Caki2 (cell line): ENCODE data around the gene FAM20B. TPM values are rescaled to one million over a fixed set of nuclear protein-coding genes. Genes with fewer than 3 reads are reported as not detected.
"Not testable (repeated sequence)": the region's sequence is repeated elsewhere in the genome, so short reads cannot be mapped to it uniquely, and the experiment has no call there.

ENCODE experiments used
- DNase-seq: peaks from one replicate; pipeline ENCODE4 v3.0.0-alpha.2; 2015; ENCODE audit warnings: low read depth
- in situ Hi-C: cut with HindIII; loops from 2 replicates; pipeline ENCODE4 v1.10.0; 2016; ENCODE audit warnings: low sequenced_read_pairs, low pct_unique_long_range_greater_than_20kb, mixed read lengths
- total RNA-seq: library from RNA; depleted of rRNA; stranded (reverse); fragments of >200 nt; shearing (Covaris generic); gene quantifications from 2 replicates; pipeline ENCODE4 v1.2.3, GENCODE V29; 2014; ENCODE audit warnings: low replicate concordance

The FAM20B gene
- total RNA-seq, 1 experiment from 2014 or later = 17.3 TPM

DNA sequence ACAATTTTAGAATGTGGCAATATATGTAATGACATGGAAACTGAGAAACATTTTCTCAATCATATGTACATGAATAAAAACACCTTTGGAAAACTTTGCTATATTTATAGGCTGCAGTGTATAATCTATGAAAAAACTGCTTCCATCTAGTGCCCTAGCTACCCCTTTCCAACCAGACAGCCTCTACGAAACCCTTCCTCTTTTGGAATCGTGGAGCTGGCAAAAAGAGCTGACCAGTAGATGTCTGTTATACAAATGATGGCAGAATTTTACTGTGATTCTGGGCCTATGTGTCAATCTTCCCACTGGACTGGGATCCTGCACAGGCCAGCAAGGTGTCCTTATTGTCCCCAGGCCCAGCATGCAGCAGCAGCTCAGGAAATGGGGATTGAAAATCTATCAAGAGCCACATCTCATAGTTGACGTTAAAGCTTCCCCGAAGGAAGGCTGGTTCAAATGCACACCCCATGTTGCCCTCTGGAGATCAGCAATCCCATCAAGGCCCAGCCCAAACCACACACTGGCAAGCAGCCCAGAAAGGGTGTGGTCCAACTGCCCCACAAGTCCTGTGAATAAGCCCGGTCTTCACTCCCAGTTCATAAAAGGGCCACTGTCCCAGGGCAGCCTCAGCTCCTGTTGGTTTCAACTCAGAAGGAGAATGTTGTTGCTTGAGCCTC is 8.8 kb upstream of the FAM20B start:
- in situ Hi-C loops = loop anchor here (25.0 kb wide), 1 partner anchor 480 kb away; no protein-coding TSS in a partner anchor
- peak; percentile 90 for DNase-seq

- peak; percentile 76 for DNase-seq
- in situ Hi-C loops = loop anchor here (25.0 kb wide), 1 partner anchor 480 kb away; no protein-coding TSS in a partner anchor
Measured at GRCh38 chr1:179017383-179018326, 8.0 kb upstream of the FAM20B start.

GRCh38 chr1:179021873-179022272 is 3.8 kb upstream of the FAM20B start:
- no peak for DNase-seq
- in situ Hi-C loops = loop anchor here (25.0 kb wide), 1 partner anchor 485 kb away; no protein-coding TSS in a partner anchor

GRCh38 chr1:179023946-179024650 is 1.6 kb upstream of the FAM20B start:
- no peak for DNase-seq
- in situ Hi-C loops = loop anchor here (25.0 kb wide), 1 partner anchor 487 kb away; no protein-coding TSS in a partner anchor

GRCh38 chr1:179025975-179026812 is 500 bp downstream of the FAM20B start:
- in situ Hi-C loops = no loop called here
- peak; percentile 72 for DNase-seq

- in situ Hi-C loops = no loop called here
- no peak for DNase-seq
Measured at GRCh38 chr1:179026813-179027669, 1.3 kb downstream of the FAM20B start.

- in situ Hi-C loops = no loop called here
- DNase-seq = no peak
Measured at GRCh38 chr1:179029321-179029759, 3.6 kb downstream of the FAM20B start.

- in situ Hi-C loops = no loop called here
- DNase-seq = no peak
Measured at GRCh38 chr1:179030130-179030529, 4.4 kb downstream of the FAM20B start.

DNA sequence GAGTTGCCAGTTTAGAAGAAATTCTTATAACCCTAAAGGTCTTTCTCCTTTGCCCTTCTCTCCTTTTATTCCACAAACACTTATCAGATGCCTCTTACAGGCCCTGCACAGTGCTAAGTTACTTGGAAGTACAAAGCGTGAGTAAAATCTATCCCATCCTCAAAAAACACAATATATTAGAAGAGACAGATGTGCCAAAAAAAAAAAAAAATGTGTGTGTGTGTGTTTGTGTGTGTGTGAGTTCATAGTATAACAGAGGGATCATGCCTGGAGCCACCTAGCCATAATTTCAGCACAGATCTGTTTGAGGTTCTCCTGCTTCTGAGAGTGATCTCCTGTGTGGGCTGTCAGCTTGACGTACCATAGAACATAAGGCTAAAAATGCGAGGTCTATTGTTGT is 5.0 kb downstream of the FAM20B start:
- in situ Hi-C loops = no loop called here
- no peak for DNase-seq

DNA sequence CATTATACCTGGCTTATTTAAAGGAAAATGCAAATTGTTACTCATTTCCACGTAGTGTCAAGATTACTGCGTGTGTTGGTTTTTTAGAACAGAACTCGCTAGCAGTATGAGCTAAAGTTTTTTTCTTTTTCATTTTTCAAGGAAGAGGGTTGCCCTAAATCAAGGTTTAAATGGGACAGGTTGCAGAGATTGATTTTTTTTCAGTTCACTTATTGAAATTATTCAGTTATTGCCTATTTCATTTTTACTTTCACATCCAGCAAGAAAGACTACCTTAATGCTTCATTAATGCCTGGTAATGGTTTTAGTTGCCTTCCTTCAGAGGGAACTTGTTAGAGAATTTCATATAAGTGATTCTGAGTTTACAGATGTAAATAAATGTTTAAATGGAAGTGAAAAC is 5.6 kb downstream of the FAM20B start:
- no peak for DNase-seq
- in situ Hi-C loops = no loop called here

GRCh38 chr1:179031855-179032513 is 6.3 kb downstream of the FAM20B start:
- no peak for DNase-seq
- in situ Hi-C loops = no loop called here

DNA sequence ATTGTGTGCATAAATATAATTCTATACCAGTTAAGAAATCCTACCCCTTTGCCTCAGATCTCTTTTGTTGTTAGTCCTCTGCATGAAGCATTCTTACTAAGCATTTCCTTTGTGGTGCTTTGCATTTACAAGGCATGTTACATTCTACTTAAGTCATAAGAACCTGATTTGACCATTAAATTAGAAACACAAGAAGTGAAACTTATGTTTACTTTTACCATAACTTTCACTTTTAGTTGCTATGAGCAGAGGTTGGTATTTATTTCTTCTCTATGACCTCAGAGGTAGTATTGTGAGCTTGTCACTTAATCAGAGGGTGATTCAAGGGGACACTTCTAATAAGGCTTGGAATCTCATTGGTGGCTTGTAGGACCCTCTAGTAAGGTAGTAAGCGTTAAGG is 9.0 kb downstream of the FAM20B start:
- in situ Hi-C loops = no loop called here
- peak; percentile 15 for DNase-seq

DNA sequence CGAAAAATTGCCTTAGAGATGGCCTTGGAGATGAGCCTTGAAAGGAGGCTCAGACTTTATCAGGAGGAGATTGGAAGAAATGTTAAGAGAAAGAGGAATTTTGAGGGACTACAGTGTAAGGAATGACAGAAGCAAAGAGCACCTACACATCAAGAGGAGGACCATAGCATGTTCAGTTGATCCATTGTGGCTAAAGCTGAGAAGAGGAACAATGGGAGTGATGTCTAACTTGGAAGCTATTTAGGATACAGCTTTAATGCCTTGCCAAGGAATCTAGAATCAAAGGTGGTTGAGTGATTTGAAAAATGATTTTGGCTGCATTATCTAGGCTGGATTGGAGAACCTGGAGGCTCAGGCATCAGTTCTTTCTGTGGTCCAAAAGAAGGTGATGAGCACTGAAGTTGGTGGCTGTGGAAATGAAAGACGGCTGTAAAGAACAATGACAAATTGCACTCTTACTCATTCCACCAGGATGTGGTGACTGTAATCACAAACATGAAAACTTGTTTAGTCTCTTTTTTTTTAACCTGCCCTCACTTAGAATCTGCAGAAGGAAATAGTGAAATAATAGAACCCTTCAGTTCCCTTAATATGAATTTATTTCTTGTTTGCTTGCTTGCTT is 11.3 kb downstream of the FAM20B start:
- in situ Hi-C loops = no loop called here
- peak; percentile 16 for DNase-seq

GRCh38 chr1:179038528-179039281 is 13.0 kb downstream of the FAM20B start:
- in situ Hi-C loops = no loop called here

GRCh38 chr1:179039502-179040174 is 13.9 kb downstream of the FAM20B start:
- DNase-seq, in situ Hi-C loops: not testable (repeated sequence)

More at GRCh38 chr1:179038528-179039281, 13.0 kb downstream of the FAM20B start:
- no peak for DNase-seq
